Inflammatory macrophage treated with lipopolysaccharide for 1 hour (primary cell): Measurements from ENCODE around the gene ALDH1A3.

ENCODE experiments used
- DNase-seq, 2 donors: peaks; one replicate each; pipeline ENCODE4 v3.0.0-alpha.2; 2020 to 2022

ALDH1A3 gene

DNA sequence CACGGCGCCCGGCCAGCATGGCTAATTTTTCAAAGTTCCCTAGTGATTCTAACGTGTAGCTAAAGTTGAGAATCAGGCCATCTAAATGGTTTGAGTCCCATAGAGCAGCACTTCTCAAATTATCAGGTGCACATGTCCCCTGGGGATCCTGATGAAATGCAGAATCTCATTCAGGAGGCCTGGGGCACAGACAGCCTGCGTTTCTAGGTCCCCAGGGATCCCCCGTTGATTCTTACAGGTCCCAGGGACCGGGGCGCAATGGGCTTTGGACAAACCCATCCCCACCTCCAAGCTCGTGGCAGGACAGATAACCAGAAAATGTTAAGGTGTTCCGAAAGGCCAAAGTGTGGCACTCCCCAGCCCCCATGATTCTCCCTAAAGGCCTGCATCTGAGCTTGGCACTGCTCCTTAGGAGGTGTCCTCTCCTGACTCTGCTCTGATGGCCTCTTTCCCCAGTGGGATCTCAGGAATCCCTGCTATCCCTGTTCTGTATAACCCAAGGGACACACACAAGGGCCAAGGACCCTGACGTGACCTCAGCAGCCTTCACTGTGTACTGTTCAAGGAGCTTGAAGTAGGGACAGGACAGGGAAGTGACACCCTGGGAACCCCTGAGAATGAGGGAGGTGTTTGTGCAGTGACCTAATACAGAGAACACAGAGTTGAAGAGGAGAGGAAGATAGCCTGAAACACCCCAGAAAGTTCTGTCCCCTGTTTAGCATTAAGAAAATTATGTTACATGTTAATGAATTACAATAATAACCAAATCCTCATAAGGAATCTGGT, 47.5 kb downstream of the ALDH1A3 start:
- DNase-seq: no peak

DNA sequence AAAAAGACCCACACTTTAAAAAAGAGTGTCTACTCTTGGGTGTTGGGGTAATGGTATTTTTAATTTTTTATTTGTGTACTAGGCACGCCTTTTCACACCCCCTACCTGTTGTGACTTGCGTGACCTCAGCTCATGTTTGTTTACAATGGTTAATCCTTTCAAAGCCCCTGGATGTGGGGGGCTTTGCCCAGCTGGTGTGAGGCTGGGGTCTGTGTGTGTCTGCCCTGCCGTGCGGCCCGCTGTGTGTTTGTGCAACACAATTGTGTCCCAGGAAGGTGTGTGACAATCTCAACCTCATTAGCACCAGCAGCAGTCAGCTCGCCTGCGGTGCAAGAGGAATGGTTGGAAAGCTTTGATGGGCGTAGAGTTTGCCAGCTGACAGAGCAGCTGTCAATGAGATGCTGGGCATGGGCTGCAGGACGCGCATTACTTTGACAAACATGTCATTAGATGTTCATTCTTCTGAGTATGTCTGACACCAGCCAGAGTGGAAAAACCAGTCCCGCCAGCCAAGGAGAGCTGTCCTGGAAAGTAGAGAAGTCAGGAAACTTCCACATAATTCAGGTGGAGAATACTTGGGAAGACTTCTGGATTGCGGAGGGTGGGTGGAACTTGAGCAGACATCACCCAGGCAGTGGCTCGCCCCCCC, 49.1 kb downstream of the ALDH1A3 start:
- no peak for DNase-seq

DNA sequence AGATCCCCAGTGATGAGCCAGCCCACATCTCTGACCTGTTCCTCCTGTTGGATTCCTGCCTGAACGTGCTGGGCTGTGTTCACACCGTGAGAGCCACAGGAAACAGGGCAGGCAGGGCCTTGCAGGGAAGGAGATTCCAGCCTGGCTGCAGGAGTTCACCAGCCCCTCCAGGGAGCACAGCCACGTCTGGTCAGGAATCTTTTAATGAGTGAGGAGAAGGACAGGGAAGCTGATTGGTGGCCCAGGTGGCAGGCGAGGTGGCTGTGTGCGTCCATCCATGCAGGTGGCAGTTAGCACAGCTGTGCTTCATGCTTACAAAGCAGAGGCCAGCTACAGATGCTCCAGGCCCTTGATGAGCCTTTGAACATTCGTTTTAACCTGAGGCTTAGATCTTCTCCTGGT, 50.0 kb downstream of the ALDH1A3 start:
- no peak for DNase-seq

DNA sequence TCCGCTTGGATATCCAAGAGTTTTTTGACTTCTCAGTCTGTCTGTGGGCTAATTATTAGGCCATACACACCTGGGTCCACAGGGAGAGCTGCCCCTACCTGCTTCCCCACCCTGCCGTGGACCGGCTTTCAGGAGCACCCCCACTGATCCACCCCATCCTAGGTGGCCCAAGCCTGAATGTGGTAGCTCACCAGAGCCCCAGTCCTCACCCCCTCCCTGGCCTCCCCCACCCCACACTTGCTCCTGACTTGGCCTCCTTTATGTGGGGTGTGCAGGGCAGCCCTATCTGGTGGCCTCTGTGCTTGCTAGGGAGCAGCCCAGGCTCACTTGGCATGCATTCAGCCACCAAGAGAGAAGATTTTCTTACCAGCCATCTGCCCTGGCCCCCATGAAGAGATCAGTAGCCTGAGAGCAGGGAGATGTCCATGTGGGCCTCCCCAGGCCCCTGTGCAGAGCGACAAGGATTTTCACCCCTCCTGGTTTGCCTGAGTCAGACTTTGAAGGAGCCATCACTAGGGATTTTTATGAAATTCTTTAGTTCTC, 50.7 kb downstream of the ALDH1A3 start:
- no peak for DNase-seq

DNA sequence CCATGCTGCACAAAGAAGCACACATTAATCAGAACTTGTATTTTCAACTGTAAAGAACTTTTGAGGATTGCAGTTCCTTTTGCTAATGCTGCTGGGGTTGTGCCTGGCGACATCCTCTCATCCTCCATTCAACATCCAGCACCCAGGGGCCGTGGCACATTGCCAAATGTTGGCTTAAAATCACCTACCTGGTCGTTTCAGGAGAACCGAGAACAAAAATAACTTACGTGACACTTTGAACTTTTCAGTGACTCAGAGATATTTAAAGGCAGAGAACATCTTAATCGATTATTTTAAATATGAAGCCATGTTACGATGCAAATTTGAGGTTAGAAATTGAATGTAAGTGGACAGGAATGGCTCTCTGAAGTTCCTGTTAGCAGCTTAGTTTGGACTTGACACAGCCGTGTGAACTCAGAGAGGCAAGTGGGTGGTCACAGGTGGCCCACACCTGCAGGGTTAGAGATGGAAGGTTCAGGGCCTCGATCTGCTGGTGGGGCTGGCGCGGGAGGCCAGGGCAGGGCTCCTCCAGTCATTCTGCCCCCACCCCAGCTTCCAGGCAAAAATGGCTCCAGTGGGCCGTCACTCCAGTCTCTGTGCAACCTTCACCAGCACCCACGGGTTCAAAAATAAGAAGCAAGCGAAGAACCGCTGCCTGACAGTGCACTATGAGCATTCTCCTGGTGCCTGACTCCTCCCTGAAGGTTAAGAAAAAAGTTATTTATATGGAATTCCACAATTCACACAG, 51.7 kb downstream of the ALDH1A3 start:
- DNase-seq: no peak

DNA sequence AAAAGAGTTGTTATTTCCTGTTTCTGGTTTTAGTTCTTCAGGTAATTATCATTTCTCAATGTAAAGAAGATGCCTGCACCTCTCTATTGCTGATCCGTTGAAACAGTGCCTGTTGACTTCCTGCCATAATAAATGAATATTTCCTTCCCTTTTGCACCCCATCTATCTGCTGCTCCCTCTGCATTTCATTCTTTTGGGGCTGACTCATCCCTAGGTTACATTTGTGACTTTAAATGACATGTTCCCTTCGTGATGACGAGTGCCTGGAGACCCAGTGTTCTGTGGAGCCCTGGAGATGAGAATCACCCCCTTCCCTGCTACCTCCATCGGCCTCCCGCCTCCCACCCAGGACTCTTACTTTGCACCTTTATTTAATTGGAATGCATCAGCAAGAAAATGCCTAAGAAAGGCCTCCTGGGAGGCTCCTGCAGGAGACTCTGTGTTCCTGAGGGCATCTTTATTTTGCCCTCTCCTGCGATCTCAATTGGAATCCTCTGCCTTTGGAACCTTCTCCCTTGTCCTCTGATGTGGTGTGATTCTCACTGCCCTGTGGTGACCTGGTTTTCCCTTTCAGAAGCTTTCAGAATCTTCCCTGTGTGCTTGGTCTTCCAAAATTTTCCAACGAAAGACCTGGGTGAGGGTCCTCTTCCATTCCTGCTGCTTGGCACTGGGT, 53.2 kb downstream of the ALDH1A3 start:
- no peak for DNase-seq

DNA sequence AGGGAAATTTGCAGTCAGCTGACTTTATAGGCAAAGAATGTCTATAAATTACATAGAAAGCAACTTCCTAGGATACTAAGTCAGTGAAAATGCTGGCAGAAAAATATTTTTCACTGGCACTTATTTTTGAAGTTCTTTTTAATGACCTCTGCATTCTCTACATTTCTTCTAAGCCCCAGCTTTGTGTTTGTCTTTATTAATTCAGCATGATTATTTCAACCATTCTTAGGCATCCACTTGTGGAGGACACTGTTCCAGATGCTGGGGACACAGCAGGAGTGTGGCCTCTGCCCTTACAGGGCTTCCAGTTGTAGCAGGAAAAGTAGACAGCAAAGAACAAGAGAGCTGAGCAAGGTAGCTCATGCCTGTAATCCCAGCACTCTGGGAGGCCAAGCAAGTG, 54.5 kb downstream of the ALDH1A3 start:
- no peak for DNase-seq

DNA sequence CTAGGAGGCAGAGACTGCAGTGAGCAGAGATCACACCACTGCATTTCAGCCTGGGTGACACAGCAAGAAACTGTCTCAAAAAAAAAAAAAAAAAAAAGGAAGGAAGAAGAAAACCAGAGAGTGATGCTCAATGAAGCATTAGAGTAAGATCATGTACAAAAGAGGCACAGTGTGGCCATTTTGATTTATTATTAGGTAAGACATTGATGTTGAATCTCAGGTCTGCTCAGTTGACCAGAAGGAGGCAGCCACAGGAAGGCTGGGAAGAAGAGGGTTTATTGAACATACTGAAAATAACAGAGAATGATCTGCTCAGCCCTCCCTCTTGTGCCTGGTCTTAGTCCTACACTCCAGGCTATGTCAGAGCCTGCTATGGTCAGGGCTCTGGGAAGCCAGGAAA, 55.1 kb downstream of the ALDH1A3 start:
- DNase-seq: no peak

DNA sequence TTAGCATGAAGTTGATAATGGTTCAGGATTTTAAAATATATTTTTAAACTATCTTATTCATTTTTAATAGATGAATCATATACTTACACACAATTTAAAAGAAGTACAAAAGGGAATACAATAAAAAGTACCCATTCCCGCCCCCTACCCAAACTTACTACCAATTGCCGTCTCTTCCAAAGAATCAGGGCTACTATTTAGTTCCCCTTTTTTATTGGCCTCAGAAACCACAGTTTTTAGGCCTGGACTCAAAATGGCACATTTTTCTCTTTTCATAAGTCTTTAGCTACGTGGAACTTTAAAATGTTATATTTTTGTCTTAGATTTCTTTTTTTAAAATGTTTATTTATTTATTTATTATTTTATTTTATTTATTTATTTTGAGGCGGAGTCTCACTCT, 57.5 kb downstream of the ALDH1A3 start:
- DNase-seq: no peak

DNA sequence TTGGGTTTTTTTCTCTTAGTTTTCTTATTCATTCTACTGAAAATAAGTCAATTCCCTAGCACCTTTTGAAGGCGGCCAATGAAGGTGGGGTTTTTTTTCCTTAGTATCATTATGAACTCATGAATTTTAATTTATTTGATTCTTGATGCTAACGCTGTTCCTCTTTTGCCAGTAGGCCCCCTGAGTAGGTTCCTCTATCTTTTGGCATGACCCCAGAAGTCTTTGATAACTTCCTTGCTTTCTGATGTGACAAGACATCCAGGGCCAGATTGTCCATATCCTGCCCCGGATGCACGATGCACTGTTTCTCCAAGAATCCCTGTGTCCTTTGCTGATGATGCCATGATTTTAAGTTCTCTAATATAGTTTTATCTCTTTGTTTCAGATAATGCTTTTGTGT, 60.2 kb downstream of the ALDH1A3 start:
- peak in 1 of 2 donors; percentile 55 for DNase-seq

DNA sequence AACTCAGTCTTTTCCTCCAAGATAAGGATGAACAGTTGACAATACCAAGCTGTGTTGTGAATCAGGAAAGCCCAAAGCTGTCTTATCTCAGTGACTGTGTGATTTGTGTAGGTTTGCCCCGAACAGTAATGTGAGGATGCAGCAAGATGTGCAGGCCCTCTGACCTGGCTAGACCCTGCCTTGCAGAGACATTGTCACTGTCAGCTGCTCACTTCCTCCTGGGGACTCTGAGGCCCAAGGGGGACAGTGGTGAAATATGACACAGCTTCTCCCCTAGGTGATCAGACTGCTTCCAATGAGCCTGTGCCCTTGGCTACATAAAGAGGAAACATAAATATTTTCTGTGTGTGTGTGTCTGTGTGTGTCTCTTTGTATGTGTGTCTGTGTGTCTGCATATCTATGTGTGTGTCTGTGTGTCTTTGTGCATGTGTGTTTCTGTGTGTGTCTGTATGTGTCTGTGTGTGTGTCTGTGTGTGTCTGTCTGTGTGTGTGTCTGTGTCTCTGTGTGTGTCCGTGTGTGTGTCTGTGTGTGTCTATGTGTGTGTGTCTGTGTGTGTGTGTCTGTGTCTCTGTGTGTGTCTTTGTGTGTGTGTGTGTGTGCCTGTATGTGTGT, 61.2 kb downstream of the ALDH1A3 start:
- DNase-seq: peak; percentile 75 to 97

DNA sequence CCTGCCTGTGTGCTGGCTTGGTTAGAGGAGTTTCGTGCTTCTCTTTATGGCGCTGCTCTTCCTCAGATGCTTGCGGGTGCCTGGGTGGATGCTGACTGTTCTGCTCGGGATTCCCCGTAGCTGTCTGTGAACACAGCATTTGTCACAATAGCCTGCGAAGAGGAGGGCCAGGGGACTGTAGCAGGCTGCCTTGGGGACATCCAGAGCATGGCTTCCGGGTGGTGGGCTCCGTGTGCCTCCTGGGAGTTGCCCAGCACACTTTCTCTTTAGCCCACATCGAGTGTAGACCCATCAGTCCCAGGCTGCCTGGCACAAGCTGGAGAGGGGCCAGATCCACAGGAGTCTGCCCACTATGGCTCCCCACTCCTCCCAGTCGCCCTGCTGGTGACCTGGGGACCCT, 61.9 kb downstream of the ALDH1A3 start:
- DNase-seq: peak; percentile 57 to 84

DNA sequence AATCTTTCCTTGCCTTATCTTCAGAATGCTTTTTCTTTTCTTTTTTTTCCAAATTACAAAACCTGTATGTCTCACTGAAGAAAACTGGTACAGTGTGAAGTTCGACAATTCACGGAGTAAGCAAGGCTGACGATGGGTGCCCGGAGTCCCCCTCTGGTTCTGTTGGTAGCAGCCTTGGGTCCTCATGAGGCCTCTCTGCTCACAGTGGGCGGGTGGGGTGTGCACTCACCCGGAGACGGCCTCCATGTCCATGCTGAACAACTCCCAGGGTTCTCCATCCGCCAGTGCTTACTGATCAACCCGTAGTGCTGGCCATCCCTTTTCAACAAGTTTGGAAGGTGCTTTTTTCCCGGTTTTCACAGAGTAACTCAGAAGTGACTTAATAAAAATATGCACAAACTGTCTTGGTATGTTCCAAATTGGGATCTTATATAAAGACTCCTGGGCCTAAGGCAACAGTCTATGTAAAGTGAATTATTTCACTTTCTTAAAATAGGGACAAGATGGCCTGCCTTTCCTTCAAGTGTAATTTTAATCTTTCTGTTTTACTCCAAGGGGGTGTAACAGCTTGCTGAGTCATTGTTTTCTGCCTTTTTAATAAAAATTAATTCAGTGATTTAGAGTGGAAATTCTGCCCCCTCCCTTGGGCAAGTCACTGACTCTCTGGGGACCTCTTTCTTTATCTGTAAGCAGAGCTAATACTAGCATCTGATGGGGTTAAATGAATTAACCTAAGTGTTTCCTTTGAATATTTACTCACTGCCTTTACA, 63.2 kb downstream of the ALDH1A3 start:
- DNase-seq: no peak

DNA sequence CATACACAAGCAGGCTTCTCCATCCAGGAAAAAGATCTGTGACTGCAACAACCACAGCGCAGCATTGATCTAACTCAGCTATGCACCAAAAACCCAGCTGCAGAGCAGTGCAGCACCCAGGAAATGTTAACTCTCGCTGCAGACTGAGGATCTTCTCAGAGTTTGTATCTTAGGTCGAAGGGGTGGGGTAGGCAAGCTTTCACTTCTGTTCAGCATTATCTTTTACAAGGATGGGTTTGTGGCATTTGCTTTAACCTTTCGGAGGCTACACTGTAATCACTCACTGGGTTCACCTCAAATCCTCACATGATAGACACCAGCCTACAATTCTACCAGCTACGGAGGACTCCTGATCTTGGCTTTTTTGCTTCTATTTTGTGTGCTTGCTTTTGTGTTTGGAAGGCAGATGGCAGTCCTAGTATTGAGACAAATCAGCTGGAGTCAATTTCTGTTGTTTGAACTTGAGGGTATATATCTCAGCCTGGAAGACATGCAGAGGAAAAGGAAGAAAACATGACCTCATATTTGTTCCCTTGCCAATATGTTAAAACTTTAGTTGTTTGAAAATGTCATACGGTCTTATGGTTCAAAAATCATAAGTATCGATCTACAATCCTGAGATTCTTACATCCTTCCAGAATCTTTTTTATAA, 64.7 kb downstream of the ALDH1A3 start:
- no peak for DNase-seq

DNA sequence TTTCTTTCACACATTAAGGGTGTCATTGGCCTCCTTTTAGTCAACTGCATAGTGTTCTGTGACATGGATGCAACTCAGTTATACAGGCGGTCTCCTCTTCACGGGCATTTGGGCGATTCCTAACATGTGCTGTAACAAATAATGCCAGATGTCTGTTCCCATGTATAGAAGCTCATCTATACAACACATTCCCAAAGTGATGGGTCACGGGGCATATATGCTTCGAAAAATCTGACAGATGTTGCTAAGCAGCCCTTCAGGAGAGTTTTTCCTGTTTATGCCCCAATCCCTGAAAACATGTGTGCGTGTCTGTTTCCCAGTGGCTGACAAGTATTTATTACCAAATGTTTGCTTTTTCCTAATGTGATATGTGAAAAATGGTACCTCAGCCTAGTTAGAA, 65.4 kb downstream of the ALDH1A3 start:
- no peak for DNase-seq

DNA sequence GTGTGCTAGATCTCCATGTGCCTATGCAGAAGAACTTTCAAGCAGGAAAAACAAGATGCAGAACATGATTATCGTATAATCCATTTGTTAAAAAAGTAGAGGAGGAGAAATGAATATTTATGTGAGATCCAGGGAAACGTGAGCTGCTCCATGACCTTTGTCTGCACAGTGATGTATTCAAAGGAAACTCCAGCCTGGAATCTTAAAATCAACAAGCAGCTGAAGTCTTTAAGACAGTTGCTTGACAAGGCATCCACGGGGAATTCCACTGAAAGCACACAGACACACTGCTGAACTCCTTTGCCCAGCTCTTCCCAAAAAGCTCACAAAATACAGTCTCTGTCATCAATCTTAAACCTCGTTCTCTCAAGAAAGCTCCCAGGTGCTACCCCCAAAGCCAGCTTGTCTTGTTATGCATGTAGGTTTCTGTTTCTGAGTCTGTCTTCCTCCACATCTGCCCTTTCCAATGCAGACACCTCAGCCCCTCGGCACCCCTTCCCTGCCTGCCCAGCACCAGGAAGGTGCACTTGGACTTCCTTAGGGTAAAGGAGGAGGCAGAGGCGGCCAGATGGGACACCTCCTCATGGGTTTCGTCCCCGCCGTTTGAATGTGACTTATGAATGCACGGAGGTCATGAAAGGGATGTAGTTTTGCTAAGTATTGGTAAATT, 68.3 kb downstream of the ALDH1A3 start:
- no peak for DNase-seq

DNA sequence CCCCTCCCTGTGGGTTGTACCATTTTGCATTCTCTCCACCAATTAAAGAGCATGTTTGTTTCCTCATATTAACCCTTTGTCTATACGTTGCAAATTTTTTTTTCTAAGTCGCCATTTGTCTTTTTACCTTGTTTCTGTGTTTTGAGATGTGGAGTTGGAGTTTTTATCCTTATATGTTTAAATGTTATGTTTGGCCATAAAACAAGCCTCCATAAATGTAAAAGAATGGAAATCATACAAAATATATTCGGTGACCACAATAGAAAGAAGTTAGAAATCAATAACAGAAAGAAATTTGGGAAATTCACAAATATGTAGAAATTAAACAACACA, 68.8 kb downstream of the ALDH1A3 start:
- DNase-seq: no peak

DNA sequence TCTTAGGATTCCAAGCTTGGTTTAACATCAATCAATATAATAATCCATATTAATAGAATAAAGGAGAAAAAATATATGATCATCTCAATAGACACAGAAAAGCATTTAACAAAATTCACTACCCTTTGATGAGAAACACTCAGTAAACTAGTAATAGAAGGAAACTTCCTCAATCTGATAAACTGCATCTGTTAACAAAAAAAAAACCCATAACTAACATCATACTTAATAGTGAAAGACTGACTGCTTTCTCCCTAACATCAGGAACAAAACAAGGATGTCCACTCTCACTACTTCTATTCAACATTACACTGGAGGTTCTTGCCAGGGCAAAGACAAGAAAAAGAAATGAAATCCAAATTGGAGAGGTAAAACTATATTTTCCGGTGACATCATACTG, 70.1 kb downstream of the ALDH1A3 start:
- peak in 1 of 2 donors; percentile 27 for DNase-seq

DNA sequence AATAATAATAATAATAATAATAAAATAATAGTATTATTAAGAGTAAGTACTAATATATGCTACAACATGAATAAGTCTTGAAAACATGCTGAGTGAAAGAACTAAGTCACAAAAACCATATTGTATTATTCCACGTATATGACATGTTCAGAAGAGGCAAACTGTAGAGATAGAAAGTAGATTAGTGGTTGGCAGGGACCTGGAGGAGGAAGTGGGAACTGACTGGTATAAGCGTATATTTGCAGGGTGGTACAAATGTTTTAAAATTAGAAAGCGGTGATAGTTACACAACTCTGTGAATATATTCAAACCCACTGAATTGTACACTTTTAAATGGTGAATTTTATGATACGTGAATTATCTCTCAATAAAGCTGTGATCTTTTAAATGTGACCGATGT, 72.3 kb downstream of the ALDH1A3 start:
- peak in 1 of 2 donors; percentile 23 for DNase-seq

DNA sequence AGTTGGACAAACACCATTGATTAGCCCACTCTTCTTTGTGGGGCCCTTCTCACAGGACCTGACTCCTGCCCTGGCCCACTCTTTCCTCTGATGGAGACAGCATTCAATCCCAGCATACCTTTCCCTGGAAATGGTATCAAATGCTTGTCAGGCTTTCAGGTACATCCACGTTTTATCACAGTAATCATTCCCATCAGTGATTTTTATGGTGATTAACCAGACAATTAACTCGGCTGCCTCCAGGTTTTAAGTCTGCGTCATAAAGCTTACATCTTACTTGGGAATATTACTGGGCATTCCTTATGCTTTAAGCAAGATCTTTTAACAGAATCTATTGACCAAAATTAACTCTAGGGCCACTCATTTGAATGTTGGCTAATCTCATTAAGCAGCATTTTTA, 72.9 kb downstream of the ALDH1A3 start:
- no peak for DNase-seq
